ENCODE results near the gene TRIP10.

DNA sequence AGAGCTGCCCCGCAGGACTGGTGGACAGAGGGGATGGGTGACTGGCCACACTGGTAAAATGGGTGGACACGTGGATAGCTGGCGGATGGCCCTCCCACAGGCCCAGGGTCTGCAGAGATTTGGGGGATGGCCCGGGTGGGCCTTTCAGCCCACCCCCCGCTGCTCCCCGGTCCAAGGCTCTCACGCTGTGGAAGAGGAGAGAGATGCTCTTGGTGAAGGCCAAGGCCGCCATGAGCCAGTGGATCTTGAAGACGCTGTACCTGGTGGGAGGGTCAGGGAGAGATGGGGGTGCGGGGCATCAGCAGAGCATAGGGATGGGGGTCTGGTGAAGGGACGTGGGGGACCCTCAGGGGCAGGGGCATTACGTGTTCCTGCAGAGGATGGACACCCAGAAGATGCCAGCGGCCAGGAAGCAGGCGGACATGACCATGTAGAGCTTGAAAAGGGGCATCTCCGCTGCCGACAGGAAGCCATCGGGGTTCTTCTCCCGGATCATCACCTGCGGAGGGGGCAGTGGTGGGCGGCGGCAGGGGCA is 6.6 kb upstream of the TRIP10 start:
- TF ChIP-seq, protein P1, sequence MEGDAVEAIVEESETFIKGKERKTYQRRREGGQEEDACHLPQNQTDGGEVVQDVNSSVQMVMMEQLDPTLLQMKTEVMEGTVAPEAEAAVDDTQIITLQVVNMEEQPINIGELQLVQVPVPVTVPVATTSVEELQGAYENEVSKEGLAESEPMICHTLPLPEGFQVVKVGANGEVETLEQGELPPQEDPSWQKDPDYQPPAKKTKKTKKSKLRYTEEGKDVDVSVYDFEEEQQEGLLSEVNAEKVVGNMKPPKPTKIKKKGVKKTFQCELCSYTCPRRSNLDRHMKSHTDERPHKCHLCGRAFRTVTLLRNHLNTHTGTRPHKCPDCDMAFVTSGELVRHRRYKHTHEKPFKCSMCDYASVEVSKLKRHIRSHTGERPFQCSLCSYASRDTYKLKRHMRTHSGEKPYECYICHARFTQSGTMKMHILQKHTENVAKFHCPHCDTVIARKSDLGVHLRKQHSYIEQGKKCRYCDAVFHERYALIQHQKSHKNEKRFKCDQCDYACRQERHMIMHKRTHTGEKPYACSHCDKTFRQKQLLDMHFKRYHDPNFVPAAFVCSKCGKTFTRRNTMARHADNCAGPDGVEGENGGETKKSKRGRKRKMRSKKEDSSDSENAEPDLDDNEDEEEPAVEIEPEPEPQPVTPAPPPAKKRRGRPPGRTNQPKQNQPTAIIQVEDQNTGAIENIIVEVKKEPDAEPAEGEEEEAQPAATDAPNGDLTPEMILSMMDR (IDR thresholded peaks at IDR 0.05), result no peak
- no peak for TF ChIP-seq POLR2A (IDR thresholded peaks at IDR 0.05)

Measured in heart left ventricle (tissue), 13 donors.